HTR-8/SVneo (cell line): ENCODE data around the gene NKX1-1.
A peak's percentile ranks its signal among the peaks of the same experiment; 100 is the strongest.

ENCODE experiments used
- DNase-seq: peaks from one replicate; pipeline ENCODE4 v3.0.0; 2011; ENCODE audit warnings: low spot score, mixed read lengths; ENCODE audit not compliant: insufficient read length
- FAIRE-seq: peaks from 2 replicates; lab custom pipeline; 2011; peaks lifted over from hg19 to GRCh38; lab: Jason Lieb, UNC

Gene NKX1-1

GRCh38 chr4:1417522-1418390 is 11.5 kb upstream of the NKX1-1 start:
- FAIRE-seq, result no peak
- DNase-seq, result no peak

DNA sequence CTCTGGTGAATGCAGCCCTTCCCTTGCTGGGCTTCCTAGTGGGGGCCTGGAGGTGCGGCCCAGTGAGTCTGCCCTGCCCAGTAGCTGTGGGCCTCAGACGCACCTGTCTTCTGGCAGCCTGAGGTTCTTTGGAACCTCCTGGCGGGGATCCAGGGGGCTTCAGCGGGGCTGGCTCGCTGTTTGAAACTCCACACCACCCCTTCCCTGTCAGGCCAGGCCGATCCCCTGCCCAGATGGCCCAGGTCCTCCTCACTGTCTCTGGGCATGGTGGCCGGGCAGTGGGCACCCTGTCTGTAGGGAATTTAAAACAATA is 10.7 kb upstream of the NKX1-1 start:
- DNase-seq (no peak), FAIRE-seq (no peak)

DNA sequence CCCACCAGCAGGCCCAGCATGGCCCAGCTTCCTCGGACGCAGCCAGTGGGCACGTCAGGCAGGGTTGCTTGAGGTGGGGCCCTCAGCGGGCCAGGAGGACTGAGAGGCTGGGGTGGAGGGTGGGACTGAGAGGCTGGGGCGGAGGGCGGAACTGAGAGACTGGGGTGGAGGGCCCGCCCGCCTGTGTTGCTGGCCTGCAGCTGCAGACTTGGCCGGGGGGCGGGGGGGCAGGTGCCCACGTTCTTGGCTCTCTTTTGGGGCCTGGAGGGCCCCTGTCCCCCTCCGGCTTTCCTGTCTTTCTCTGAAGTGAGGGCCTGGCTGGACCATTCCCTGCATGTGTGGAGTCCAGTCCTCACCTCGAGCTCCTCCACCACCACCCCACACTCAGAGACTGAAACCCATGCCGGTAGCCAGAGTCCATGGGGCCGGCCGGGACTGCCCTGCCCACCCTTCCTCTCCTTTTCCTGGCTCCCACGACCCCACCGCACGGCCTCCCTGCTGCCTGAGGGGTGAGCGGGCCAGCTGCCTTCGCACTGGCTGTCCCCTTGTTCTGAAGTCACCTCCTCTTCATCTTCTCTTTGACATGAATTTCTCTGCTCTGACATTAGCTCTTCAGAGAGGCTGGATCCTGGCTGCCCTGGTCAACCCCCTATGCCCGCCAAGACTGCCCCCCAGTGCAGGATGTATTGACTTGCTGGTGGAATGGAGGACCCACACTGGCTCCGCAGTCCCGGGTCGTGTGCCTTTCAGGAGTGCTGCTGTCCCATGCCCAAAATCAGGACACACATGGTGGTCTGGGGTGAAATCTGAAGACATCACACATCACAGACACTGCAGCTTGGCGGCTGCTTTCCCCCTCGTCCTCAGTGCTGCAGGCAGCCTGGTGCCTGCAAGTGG is 10.1 kb upstream of the NKX1-1 start:
- DNase-seq (no peak), FAIRE-seq (no peak)

DNA sequence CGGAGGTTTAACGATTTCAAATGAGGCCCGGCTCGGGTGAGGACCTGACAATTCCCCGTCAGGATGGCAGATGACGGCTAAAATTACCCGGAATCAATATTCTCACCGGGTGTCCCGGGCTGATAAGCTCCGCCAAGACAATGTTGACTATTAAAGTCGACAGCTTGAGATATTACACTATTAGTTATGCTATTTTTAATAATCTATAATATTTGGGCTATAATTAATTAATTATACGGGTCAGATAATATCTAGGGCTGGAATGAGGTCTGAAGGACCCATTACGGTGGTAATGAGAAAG is 9.4 kb upstream of the NKX1-1 start:
- FAIRE-seq, result no peak
- DNase-seq, result no peak

GRCh38 chr4:1414831-1415680 is 8.8 kb upstream of the NKX1-1 start:
- DNase-seq (no peak), FAIRE-seq (no peak)

DNA sequence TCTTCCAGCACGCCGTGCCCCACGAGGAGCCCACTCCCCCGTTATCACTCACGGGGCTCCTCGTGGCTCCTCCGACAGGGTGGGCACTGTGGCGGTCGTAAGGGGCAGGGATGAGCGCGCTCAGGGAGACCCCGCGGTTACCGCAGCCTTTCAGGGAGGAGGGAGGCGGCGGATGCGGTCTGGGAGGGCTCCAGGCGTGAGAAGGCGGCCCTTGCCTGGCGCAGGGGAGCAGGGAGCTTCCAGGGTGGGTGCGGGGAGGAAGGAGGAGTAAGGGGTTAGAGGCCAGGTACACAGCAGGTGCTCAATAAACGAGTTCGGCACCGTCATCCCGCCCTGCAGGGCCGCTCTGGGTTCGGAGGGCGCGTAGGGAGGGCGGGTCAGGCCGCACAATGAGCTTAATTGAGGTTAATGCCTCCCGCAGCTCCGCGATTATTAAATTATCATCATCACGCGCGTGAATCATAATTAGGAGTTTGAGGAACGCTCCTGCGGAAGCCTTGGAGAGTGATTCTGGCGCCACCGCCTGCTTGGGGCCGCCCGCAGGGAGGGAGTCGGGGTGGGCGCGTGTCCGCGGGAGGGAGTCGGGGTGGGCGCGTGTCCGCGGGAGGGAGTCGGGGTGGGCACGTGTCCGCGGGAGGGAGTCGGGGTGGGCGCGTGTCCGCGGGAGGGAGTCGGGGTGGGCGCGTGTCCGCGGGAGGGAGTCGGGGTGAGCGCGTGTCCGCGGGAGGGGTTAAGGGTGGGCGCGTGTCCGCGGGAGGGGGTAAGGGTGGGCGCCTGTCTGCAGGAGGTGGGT is 7.6 kb upstream of the NKX1-1 start:
- no peak for DNase-seq
- FAIRE-seq, result no peak

DNA sequence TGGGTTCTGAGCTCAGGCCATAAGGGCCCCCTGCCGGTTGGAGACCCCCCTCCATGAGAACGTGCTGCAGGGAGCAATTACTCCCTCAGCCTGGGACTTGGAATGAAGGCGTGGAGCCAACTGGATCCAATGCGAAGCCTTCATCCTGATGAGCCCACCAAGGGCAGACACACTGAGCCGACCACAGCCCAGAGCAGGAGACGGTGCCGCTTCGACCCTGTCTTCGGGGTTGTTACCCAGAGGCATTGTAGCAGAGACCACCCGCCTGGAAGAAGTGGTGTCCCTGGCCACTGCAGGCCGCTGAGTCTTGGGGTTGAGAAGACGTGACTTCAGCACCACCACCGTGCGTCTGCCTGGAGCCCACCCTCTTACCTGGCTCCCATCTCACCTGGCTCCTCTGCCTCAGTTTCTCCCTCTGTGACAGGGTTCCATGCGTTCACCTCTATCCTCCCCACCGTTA is 7.0 kb upstream of the NKX1-1 start:
- no peak for DNase-seq
- FAIRE-seq, result no peak

DNA sequence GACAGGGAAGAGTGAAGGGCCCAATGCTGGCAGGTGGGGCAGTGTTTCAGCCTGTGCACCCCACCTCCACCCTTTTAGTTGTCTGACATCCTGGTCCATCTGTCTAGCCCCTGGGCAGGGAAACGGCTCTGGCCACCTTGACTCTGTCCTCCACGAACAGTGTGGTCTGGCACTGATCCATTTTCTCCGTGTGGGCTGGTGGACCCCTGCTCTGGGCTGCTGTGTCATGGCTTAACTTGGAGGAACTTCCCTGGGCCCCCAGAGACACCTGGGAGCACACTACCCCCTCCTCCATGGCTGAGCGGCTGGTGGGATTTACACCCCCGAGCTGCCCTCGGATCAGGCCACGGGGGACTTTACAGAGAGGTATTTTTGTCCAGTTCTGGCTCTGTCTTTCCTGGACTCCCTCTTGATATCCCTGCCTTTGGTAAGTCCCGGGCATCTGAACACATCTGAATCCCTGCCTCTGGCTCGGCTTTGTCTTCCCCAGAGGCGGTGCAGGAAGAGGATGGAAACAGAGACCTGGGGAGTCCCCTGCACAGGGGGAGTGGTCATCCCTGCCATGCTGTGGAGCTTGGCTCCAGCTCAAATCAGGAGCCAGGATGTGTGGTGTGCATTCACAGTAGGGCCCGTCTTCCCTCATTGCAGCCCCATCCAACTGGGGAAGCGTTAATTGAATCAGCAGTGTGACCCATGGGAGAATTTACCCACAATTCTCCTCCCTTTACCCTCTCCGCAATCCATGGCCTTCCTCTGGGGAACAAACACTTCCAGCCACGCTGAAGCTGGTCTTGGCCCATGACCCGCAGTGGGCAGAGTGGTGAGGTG is 6.3 kb upstream of the NKX1-1 start:
- FAIRE-seq, result no peak
- no peak for DNase-seq

- no peak for DNase-seq
- FAIRE-seq, result no peak
Observed at GRCh38 chr4:1411436-1412375, 5.5 kb upstream of the NKX1-1 start.

GRCh38 chr4:1410491-1411325 is 4.5 kb upstream of the NKX1-1 start:
- FAIRE-seq, result no peak
- peak; percentile 72 for DNase-seq

GRCh38 chr4:1409491-1410425 is 3.5 kb upstream of the NKX1-1 start:
- DNase-seq (no peak), FAIRE-seq (no peak)

GRCh38 chr4:1409079-1409478 is 2.8 kb upstream of the NKX1-1 start:
- FAIRE-seq (no peak), DNase-seq (no peak)

- no peak for DNase-seq
- FAIRE-seq, result no peak
Observed at GRCh38 chr4:1408418-1408817, 2.2 kb upstream of the NKX1-1 start.

- no peak for DNase-seq
- FAIRE-seq, result no peak
Observed at GRCh38 chr4:1407657-1408333, 1.6 kb upstream of the NKX1-1 start.

- FAIRE-seq, result no peak
- no peak for DNase-seq
Observed at GRCh38 chr4:1406981-1407656, 877 bp upstream of the NKX1-1 start.
